NAMALWA (cell line): ENCODE data around the gene PRCC.

Experiments
- DNase-seq: peaks from one replicate; pipeline ENCODE4 v3.0.0-alpha.2; 2015; ENCODE audit warnings: low spot score

The PRCC gene

GRCh38 chr1:156796340-156797097 is 29.2 kb downstream of the PRCC start:
- no peak for DNase-seq

GRCh38 chr1:156797212-156797871 is 30.0 kb downstream of the PRCC start:
- DNase-seq = peak; percentile 84

GRCh38 chr1:156801409-156802121 is 34.2 kb downstream of the PRCC start:
- DNase-seq = no peak

GRCh38 chr1:156802421-156802935 is 35.1 kb downstream of the PRCC start:
- no peak for DNase-seq

GRCh38 chr1:156803086-156803851 is 35.9 kb downstream of the PRCC start:
- no peak for DNase-seq

GRCh38 chr1:156804026-156804425 is 36.7 kb downstream of the PRCC start:
- DNase-seq = no peak

- no peak for DNase-seq
Observed at GRCh38 chr1:156804572-156805243, 37.4 kb downstream of the PRCC start.

GRCh38 chr1:156805766-156806511 is 38.6 kb downstream of the PRCC start:
- no peak for DNase-seq

GRCh38 chr1:156806512-156807440 is 39.4 kb downstream of the PRCC start:
- no peak for DNase-seq

GRCh38 chr1:156807627-156808026 is 40.3 kb downstream of the PRCC start:
- no peak for DNase-seq

GRCh38 chr1:156808186-156809030 is 41.1 kb downstream of the PRCC start:
- no peak for DNase-seq

- DNase-seq = no peak
Observed at GRCh38 chr1:156809281-156809680, 41.9 kb downstream of the PRCC start.

- DNase-seq = no peak
Observed at GRCh38 chr1:156809711-156810366, 42.5 kb downstream of the PRCC start.

- no peak for DNase-seq
Observed at GRCh38 chr1:156811168-156811567, 43.8 kb downstream of the PRCC start.

- no peak for DNase-seq
Observed at GRCh38 chr1:156812293-156812990, 45.1 kb downstream of the PRCC start.

GRCh38 chr1:156813298-156813697 is 46.0 kb downstream of the PRCC start:
- no peak for DNase-seq

- no peak for DNase-seq
Observed at GRCh38 chr1:156813750-156814570, 46.6 kb downstream of the PRCC start.
